Smooth muscle cell (in vitro differentiated cells): ENCODE results near the gene C2orf81. TPM values are rescaled to one million over a fixed set of nuclear protein-coding genes. Genes with fewer than 3 reads are reported as not detected.

Experiments used
- DNase-seq: peaks from one replicate; lab custom pipeline; 2025; ENCODE audit not compliant: unreplicated experiment; lab: John Stamatoyannopoulos, UW
- H2AFZ ChIP-seq: fragments of 200-600 bp; sonication (generic); 2 replicates; pipeline ENCODE4 v1.6.0; 2016; ENCODE audit warnings: antibody characterized with exemption, low read depth, mild to moderate bottlenecking
- H3F3A ChIP-seq: fragments of 200-600 bp; sonication (generic); 2 replicates; pipeline ENCODE4 v1.6.0; 2017; ENCODE audit warnings: antibody characterized with exemption, low read depth
- H3K27ac ChIP-seq: fragments of 200-600 bp; sonication (generic); 2 replicates; pipeline ENCODE4 v1.5.1; 2016; ENCODE audit warnings: low read depth, mild to moderate bottlenecking
- H3K27me3 ChIP-seq: fragments of 200-600 bp; sonication (generic); 2 replicates; pipeline ENCODE4 v1.6.1; 2016; ENCODE audit warnings: low read depth, mild to moderate bottlenecking
- H3K36me3 ChIP-seq: fragments of 200-600 bp; sonication (generic); 2 replicates; pipeline ENCODE4 v1.5.1; 2016; ENCODE audit warnings: low read depth
- H3K4me1 ChIP-seq: fragments of 200-600 bp; sonication (generic); 2 replicates; pipeline ENCODE4 v1.5.1; 2016; ENCODE audit warnings: low read depth
- H3K4me2 ChIP-seq: fragments of 200-600 bp; sonication (generic); 2 replicates; pipeline ENCODE4 v1.6.0; 2016; ENCODE audit warnings: mild to moderate bottlenecking
- H3K4me3 ChIP-seq: fragments of 200-600 bp; sonication (generic); 2 replicates; pipeline ENCODE4 v1.5.1; 2016; ENCODE audit warnings: mild to moderate bottlenecking
- H3K79me2 ChIP-seq: fragments of 200-600 bp; sonication (generic); 2 replicates; pipeline ENCODE4 v1.6.0; 2016; ENCODE audit warnings: low read depth, mild to moderate bottlenecking
- H3K9ac ChIP-seq: fragments of 200-600 bp; sonication (generic); 2 replicates; pipeline ENCODE4 v1.6.0; 2016; ENCODE audit warnings: low read depth
- H3K9me3 ChIP-seq: fragments of 200-600 bp; sonication (generic); replicated peaks from 2 replicates; pipeline ENCODE4 v1.5.1; 2016; ENCODE audit warnings: low read depth
- H4K20me1 ChIP-seq: fragments of 200-600 bp; sonication (generic); 2 replicates; pipeline ENCODE4 v1.6.0; 2016; ENCODE audit warnings: low read depth
- CTCF ChIP-seq: fragments of 200-600 bp; sonication (generic); IDR thresholded peaks from 2 replicates; pipeline ENCODE4 v1.5.1; 2017; ENCODE audit warnings: borderline replicate concordance, mild to moderate bottlenecking, antibody characterized with exemption; ENCODE audit not compliant: insufficient read depth, poor library complexity, severe bottlenecking
- WGBS: methylation state at CpG from one replicate; pipeline ENCODE4 v1.1.7; 2016; ENCODE audit warnings: low lambda C conversion rate; 5-methylcytosine and 5-hydroxymethylcytosine counted together
- polyA plus RNA-seq: library from polyadenylated mRNA; unstranded; fragments of >200 nt; fragmentation: Nextera tagmentation; extraction: Ambion mirVana; gene quantifications from 2 replicates; pipeline ENCODE4 v1.2.1, GENCODE V29; 2016
- total RNA-seq: library from RNA; depleted of rRNA; stranded (reverse); fragments of >200 nt; gene quantifications from 2 replicates; pipeline ENCODE4 v1.2.3, GENCODE V29; 2014

Gene C2orf81
- total and polyA plus RNA-seq, 2 experiments from 2014 or later = 1.3 to 3.5 TPM

GRCh38 chr2:74429487-74430451 lies 8.3 kb upstream of the C2orf81 start:
- no peak overlapping the region for H3K27ac ChIP-seq
- H4K20me1 ChIP-seq = peaks cover 48% of the 10 kb centered on the region
- no peaks in the 10 kb centered on the region for H3K4me1 ChIP-seq
- no peak overlapping the region for H3K4me3 ChIP-seq
- no peak overlapping the region for H2AFZ ChIP-seq
- no peaks in the 10 kb centered on the region for H3K27me3 ChIP-seq
- 96% methylated on average over 18 of the region's 18 CpGs for WGBS
- no peak overlapping the region for H3K9ac ChIP-seq
- H3K4me2 ChIP-seq = no peak overlapping the region
- peaks cover 35% of the 10 kb centered on the region for H3F3A ChIP-seq
- H3K79me2 ChIP-seq = peaks cover 26% of the 10 kb centered on the region
- H3K36me3 ChIP-seq = peaks cover 5% of the 10 kb centered on the region
- DNase-seq = no peak
- TF ChIP-seq CTCF = no peak
- H3K9me3 ChIP-seq = no peaks in the 10 kb centered on the region

GRCh38 chr2:74428675-74429074 lies 7.3 kb upstream of the C2orf81 start:
- Histone ChIP-seq H3K79me2 (peaks cover 15% of the 10 kb centered on the region), H3K27ac (no peak overlapping the region), H3K27me3 (no peaks in the 10 kb centered on the region), H4K20me1 (peaks cover 38% of the 10 kb centered on the region), H3F3A (peaks cover 39% of the 10 kb centered on the region), H3K36me3 (peaks cover 5% of the 10 kb centered on the region), H3K4me1 (no peaks in the 10 kb centered on the region), H3K9me3 (no peaks in the 10 kb centered on the region), H2AFZ (no peak overlapping the region), H3K4me3 (no peak overlapping the region), H3K4me2 (no peak overlapping the region), H3K9ac (no peak overlapping the region)
- DNase-seq = no peak
- WGBS = 90% methylated on average over 5 of the region's 5 CpGs
- no peak for TF ChIP-seq CTCF

GRCh38 chr2:74427551-74427950 lies 6.1 kb upstream of the C2orf81 start:
- no peak overlapping the region for H3K9ac ChIP-seq
- no peak for DNase-seq
- H3K4me2 ChIP-seq = no peak overlapping the region
- H3F3A ChIP-seq = peaks cover 39% of the 10 kb centered on the region
- no peaks in the 10 kb centered on the region for H3K9me3 ChIP-seq
- no peak for TF ChIP-seq CTCF
- H3K4me1 ChIP-seq = no peaks in the 10 kb centered on the region
- H3K4me3 ChIP-seq = no peak overlapping the region
- H3K27ac ChIP-seq = no peak overlapping the region
- peaks cover 30% of the 10 kb centered on the region for H4K20me1 ChIP-seq
- peaks cover 5% of the 10 kb centered on the region for H3K36me3 ChIP-seq
- 87% methylated on average over 3 of the region's 3 CpGs for WGBS
- peaks cover 9% of the 10 kb centered on the region for H3K79me2 ChIP-seq
- H2AFZ ChIP-seq = no peak overlapping the region
- H3K27me3 ChIP-seq = no peaks in the 10 kb centered on the region
